ENCODE data around the gene CST7.

The CST7 gene

GRCh38 chr20:24990810-24991252 lies 41.8 kb downstream of the CST7 start:
- Histone ChIP-seq H3K4me1 (ENCODE audit: control insufficient read depth, low read length) (peaks cover 36% of the 10 kb centered on the region), H3K4me3 (ENCODE audit: low read length) (peak overlapping the region; percentile 98), H3K9me2 (replicated peaks; ENCODE audit: control insufficient read depth, low read length) (no peaks in the 10 kb centered on the region), H3K36me3 (ENCODE audit: control insufficient read depth, low read length) (peaks cover 13% of the 10 kb centered on the region), H3K4me2 (ENCODE audit: low read length) (peak overlapping the region; percentile 99), H4K20me1 (ENCODE audit: control insufficient read depth, insufficient read depth, low read depth, low read length) (peaks cover 12% of the 10 kb centered on the region), H3F3A (ENCODE audit: control insufficient read depth, insufficient read depth) (no peaks in the 10 kb centered on the region), H3K9me3 (ENCODE audit: control insufficient read depth, insufficient read depth, low read length) (no peaks in the 10 kb centered on the region), H3K79me2 (ENCODE audit: control insufficient read depth, low read length) (peaks cover 67% of the 10 kb centered on the region), H3K27ac (ENCODE audit: low read depth, low read length) (no peak overlapping the region), H3K27me3 (ENCODE audit: control insufficient read depth, low read length) (peaks cover 1% of the 10 kb centered on the region)
- TF ChIP-seq CTCF (IDR thresholded peaks at IDR 0.05; ENCODE audit: low read depth, low read length, poor library complexity, severe bottlenecking): no peak
- no peak for TF ChIP-seq EZH2phosphoT487 (IDR thresholded peaks at IDR 0.05; ENCODE audit: borderline replicate concordance, low read length)

GRCh38 chr20:24991897-24992486 lies 42.9 kb downstream of the CST7 start:
- Histone ChIP-seq H3K4me1 (ENCODE audit: control insufficient read depth, low read length) (peaks cover 36% of the 10 kb centered on the region), H3K9me3 (ENCODE audit: control insufficient read depth, insufficient read depth, low read length) (no peaks in the 10 kb centered on the region), H3K27ac (ENCODE audit: low read depth, low read length) (peak overlapping the region; percentile 17; the same call in 1 of the 2 replicates), H3K4me3 (ENCODE audit: low read length) (peak overlapping the region; percentile 98), H3K36me3 (ENCODE audit: control insufficient read depth, low read length) (peaks cover 13% of the 10 kb centered on the region), H4K20me1 (ENCODE audit: control insufficient read depth, insufficient read depth, low read depth, low read length) (peaks cover 10% of the 10 kb centered on the region), H3F3A (ENCODE audit: control insufficient read depth, insufficient read depth) (no peaks in the 10 kb centered on the region), H3K27me3 (ENCODE audit: control insufficient read depth, low read length) (peaks cover 12% of the 10 kb centered on the region), H3K4me2 (ENCODE audit: low read length) (peak overlapping the region; percentile 99), H3K9me2 (replicated peaks; ENCODE audit: control insufficient read depth, low read length) (no peaks in the 10 kb centered on the region), H3K79me2 (ENCODE audit: control insufficient read depth, low read length) (peaks cover 55% of the 10 kb centered on the region)
- no peak for TF ChIP-seq CTCF (IDR thresholded peaks at IDR 0.05; ENCODE audit: low read depth, low read length, poor library complexity, severe bottlenecking)
- no peak for TF ChIP-seq EZH2phosphoT487 (IDR thresholded peaks at IDR 0.05; ENCODE audit: borderline replicate concordance, low read length)

DNA sequence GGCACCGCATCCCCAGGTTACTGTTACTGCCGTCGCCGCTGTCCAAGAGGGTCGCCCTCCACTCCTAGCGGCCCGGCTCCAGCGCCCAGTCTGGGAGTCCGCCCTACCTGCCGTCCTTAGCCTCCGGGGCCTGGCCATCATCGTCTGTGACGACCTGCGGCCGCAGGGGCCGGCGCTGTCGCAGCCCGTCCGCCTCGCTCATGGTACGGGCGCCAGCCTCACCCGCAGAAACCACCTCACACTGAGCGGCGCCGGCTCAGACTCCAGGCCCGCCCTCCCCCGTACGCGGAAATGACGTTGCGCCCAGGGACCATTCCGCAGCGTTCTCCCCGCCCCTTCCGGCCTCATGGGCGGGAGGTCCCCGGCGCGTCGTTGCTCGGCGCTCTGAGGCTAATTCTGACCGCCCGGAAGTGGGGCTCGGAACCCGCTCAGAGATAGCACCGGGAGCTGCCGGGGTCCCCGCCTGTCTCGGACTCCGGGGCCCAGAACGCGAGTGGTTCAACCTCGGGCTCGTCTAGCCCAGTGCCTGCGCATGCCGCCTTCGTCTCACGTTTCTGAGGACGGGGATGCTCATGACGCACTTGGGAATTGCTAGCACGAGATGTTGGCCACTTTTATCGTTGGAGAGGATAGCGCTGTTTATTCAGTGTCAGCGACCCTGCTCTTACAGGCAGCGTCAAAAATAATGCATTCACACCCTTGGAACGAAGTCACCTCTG lies 43.6 kb downstream of the CST7 start, which contains the start of gene APMAP:
Gene APMAP (minus strand): TSS at position 265 of the 719 bp plus-strand sequence. CDS start 63 bp downstream, at position 202.
- TF ChIP-seq CTCF (IDR thresholded peaks at IDR 0.05; ENCODE audit: low read depth, low read length, poor library complexity, severe bottlenecking) (no peak), EZH2phosphoT487 (IDR thresholded peaks at IDR 0.05; ENCODE audit: borderline replicate concordance, low read length) (no peak)
- Histone ChIP-seq H3K4me3 (ENCODE audit: low read length) (peak within 1 kb of the TSS; percentile 98), H3K27me3 (ENCODE audit: control insufficient read depth, low read length) (peaks cover 18% of the 10 kb centered on the region), H3K36me3 (ENCODE audit: control insufficient read depth, low read length) (peaks cover 13% of the 10 kb centered on the region), H3F3A (ENCODE audit: control insufficient read depth, insufficient read depth) (no peaks in the 10 kb centered on the region), H3K9me2 (replicated peaks; ENCODE audit: control insufficient read depth, low read length) (no peaks in the 10 kb centered on the region), H3K27ac (ENCODE audit: low read depth, low read length) (peak within 1 kb of the TSS; percentile 68), H3K4me1 (ENCODE audit: control insufficient read depth, low read length) (peaks cover 36% of the 10 kb centered on the region), H4K20me1 (ENCODE audit: control insufficient read depth, insufficient read depth, low read depth, low read length) (peaks cover 6% of the 10 kb centered on the region; the same call in 1 of the 2 replicates), H3K4me2 (ENCODE audit: low read length) (peak within 1 kb of the TSS; percentile 99), H3K9me3 (ENCODE audit: control insufficient read depth, insufficient read depth, low read length) (no peaks in the 10 kb centered on the region), H3K79me2 (ENCODE audit: control insufficient read depth, low read length) (peaks cover 48% of the 10 kb centered on the region)
